Naive B cell (primary cell): ENCODE data around the gene KIF1B. TPM values are rescaled to one million over a fixed set of nuclear protein-coding genes. Genes with fewer than 3 reads are reported as not detected.
A peak's percentile ranks its signal among the peaks of the same experiment; 100 is the strongest.
"Not testable (repeated sequence)": the region's sequence is repeated elsewhere in the genome, so short reads cannot be mapped to it uniquely, and the experiment has no call there.

Experiments used
- ATAC-seq, 2 donors: fragments of 150-1000 bp; cut with Tn5 transposase; 2 replicates each; pipeline ENCODE4 v1.10.0; 2021; ENCODE audit warnings: low read depth in 2 of 2, mild to moderate bottlenecking in 2 of 2, moderate library complexity in 2 of 2
- DNase-seq: peaks from one replicate; pipeline ENCODE4 v3.0.0; 2022
- H3K27ac Mint-ChIP-seq, 6 donors: one replicate each; pipeline ENCODE4 v1.8.0; 2020 to 2022; ENCODE audit warnings: mild to moderate bottlenecking in 6 of 6, mixed read lengths in 6 of 6, moderate library complexity in 5 of 6, inconsistent platforms in 2 of 6
- H3K27me3 Mint-ChIP-seq, 3 donors: one replicate each; pipeline ENCODE4 v1.8.0; 2021 to 2022; ENCODE audit warnings: mixed read lengths in 3 of 3, mild to moderate bottlenecking in 1 of 3
- H3K36me3 Mint-ChIP-seq, 2 donors: one replicate each; pipeline ENCODE4 v1.8.0; 2020 to 2022; ENCODE audit warnings: mixed read lengths in 2 of 2, inconsistent platforms in 1 of 2, mild to moderate bottlenecking in 1 of 2
- H3K4me1 Mint-ChIP-seq, 3 donors: one replicate each; pipeline ENCODE4 v1.8.0; 2020 to 2022; ENCODE audit warnings: mixed read lengths in 3 of 3, inconsistent platforms in 1 of 3, mild to moderate bottlenecking in 1 of 3, moderate library complexity in 1 of 3
- H3K4me3 Mint-ChIP-seq, 8 donors: one replicate each; pipeline ENCODE4 v1.8.0; 2020 to 2022; ENCODE audit warnings: mild to moderate bottlenecking in 8 of 8, mixed read lengths in 8 of 8, moderate library complexity in 8 of 8, inconsistent platforms in 2 of 8
- H3K9me3 Mint-ChIP-seq, 7 donors: one replicate each; pipeline ENCODE4 v1.8.0; 2020 to 2022; ENCODE audit warnings: mixed read lengths in 7 of 7, mild to moderate bottlenecking in 5 of 7, inconsistent platforms in 2 of 7, moderate library complexity in 1 of 7
- polyA plus RNA-seq, 6 donors: library from polyadenylated mRNA; unstranded; fragments of 300-500 nt; fragmentation: Illumina TruSeq; gene quantifications; one replicate each; pipeline ENCODE4 v1.2.3, GENCODE V29; 2021; ENCODE audit warnings: low read depth in 6 of 6

Gene KIF1B
- polyA plus RNA-seq, 6 donors from 2014 or later = 0.84 to 2.0 (median 1.4) TPM

- Mint-ChIP-seq H3K36me3 (peaks cover 8 to 10% of the 10 kb centered on the region in 2 donors), H3K27ac (no peak overlapping the region), H3K27me3 (no peaks in the 10 kb centered on the region), H3K4me1 (no peaks in the 10 kb centered on the region), H3K9me3 (no peaks in the 10 kb centered on the region), H3K4me3 (no peak overlapping the region)
- no peak for DNase-seq
- ATAC-seq = no peak
Observed at GRCh38 chr1:10347109-10347508, 136.7 kb downstream of the KIF1B start.

DNA sequence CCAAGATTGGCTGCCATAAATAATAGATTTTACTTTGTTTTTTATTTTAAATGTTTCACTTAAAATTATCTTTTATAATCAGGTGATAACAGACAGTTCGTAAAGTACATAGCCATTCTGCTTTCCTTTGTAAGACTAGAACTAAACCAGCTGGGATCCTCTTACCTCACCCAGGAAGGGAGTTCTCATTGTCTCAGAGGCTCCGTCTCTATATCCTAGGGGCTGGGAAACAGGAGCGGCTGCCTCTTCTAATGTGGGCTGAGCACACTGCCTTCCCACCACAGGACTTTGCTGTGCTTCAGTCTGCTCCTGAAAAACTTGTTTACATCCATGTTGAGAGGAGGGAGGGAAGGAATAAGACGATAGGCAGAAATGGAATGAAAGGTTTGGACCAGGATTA lies 142.9 kb downstream of the KIF1B start:
- H3K27ac Mint-ChIP-seq = no peak overlapping the region
- no peak overlapping the region for H3K4me3 Mint-ChIP-seq
- no peaks in the 10 kb centered on the region for H3K27me3 Mint-ChIP-seq
- DNase-seq = no peak
- no peaks in the 10 kb centered on the region for H3K4me1 Mint-ChIP-seq
- H3K36me3 Mint-ChIP-seq = no peaks in the 10 kb centered on the region
- H3K9me3 Mint-ChIP-seq = no peaks in the 10 kb centered on the region
- no peak for ATAC-seq

DNA sequence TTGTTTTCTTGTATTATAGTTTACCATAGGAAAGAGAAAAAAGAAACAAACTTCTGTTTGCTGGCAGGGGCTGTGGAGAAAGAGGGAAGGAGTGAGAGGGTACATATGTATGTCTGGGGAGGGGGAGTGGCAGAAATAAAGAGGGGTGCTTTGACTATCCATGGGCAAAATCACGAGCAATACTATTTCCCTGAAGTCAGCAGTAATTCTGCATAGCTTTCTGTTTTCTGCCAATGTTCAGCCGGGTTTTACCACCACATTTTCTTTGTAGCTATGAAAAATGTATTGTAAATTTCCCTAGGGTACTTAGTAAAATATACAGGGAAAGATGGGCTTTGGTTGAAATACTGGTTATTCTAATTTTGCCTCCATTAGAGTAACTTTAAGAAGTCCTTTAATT lies 143.3 kb downstream of the KIF1B start:
- peak overlapping the region in 1 of 6 donors; percentile 16 for H3K27ac Mint-ChIP-seq
- no peak for ATAC-seq
- no peak for DNase-seq
- H3K4me3 Mint-ChIP-seq = no peak overlapping the region
- no peaks in the 10 kb centered on the region for H3K36me3 Mint-ChIP-seq
- H3K4me1 Mint-ChIP-seq = no peaks in the 10 kb centered on the region
- no peaks in the 10 kb centered on the region for H3K27me3 Mint-ChIP-seq
- no peaks in the 10 kb centered on the region for H3K9me3 Mint-ChIP-seq

DNA sequence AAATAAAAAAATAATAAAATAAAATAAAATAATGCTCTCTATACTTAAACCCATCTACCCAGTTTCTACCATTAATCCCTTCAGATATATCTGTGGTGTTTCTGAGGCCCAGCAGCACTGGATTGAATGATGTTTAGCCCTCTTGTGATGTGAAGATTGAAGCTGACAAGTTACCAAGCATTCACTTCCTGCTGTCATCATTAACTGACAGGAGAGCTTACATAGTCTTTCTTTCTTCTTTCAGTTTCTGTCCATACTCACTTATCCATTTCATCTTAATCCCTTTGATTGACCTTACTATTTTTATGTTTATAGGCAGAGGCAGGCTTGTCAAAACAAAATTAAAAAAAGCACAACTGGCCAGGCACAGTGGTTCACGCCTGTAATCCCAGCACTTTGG lies 149.7 kb downstream of the KIF1B start:
- Mint-ChIP-seq H3K27ac (peak overlapping the region in 1 of 6 donors; percentile 38), H3K27me3 (no peaks in the 10 kb centered on the region), H3K9me3 (no peaks in the 10 kb centered on the region), H3K36me3 (peaks cover 0 to 9% of the 10 kb centered on the region in 2 donors), H3K4me3 (no peak overlapping the region), H3K4me1 (no peaks in the 10 kb centered on the region)
- no peak for DNase-seq
- ATAC-seq = no peak

DNA sequence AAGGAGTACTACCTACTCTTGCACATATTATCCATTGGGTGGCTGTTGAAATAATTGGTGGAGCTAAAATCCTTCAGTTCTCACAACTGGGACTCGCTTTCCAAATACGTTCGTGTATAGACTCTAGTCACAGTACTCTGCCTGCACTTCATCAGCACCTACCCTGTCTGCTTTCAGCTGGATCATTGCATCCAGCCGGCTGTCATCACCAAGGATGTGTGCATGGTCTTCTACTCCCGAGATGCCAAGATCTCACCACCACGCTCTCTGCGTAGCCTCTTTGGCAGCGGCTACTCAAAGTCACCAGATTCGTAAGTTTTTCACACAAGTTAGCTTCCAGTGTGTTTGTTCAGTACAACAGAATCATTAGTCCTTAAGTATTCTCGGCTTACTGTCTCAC lies 151.1 kb downstream of the KIF1B start:
- Mint-ChIP-seq H3K9me3 (no peaks in the 10 kb centered on the region), H3K27ac (no peak overlapping the region), H3K4me1 (no peaks in the 10 kb centered on the region), H3K36me3 (peaks cover 7 to 14% of the 10 kb centered on the region in 2 donors), H3K4me3 (no peak overlapping the region), H3K27me3 (no peaks in the 10 kb centered on the region)
- ATAC-seq (no peak), DNase-seq (no peak)

DNA sequence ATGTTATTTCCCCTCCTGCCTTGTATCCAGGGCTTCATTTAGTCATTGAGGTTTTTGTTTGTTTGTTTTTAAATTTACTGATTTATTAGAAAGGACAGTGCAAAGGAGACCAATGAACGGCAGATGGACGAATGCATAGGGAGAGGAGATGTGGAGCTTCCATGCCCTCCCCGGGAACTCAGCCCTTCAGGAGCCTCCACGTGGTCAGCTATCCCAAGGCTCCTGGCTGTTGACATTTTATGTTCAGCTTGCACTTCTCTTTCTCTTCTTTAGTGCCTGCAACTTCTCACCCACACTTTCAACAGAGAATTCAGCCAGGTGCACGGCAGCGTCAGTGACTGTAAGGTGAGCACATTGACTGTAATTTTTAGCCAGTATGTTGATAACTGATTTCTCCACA lies 157.8 kb downstream of the KIF1B start:
- DNase-seq = no peak
- ATAC-seq = no peak
- Mint-ChIP-seq H3K36me3 (peaks cover 6 to 8% of the 10 kb centered on the region in 2 donors), H3K9me3 (no peaks in the 10 kb centered on the region), H3K27ac (no peak overlapping the region), H3K4me3 (no peak overlapping the region), H3K27me3 (no peaks in the 10 kb centered on the region), H3K4me1 (no peaks in the 10 kb centered on the region)

DNA sequence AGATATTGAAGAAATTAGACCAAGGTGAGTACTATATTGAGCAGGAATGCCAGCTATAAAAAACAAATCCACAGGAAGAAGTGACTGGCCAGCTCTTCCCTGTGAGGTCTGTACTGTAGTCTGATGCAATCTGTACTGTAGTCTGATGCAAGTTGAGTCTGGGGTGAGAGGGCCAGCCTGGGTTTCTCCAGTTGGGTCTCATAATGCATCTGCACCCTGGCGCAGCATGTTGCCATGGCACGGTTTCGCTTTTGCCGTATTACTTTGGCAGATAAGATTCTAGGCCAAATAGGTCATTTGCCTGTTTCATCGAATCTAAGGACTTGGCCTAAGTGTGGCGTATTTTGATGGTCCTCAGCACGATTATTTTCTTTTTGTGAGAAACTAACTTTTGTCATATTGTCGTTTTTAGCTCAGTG lies 164.1 kb downstream of the KIF1B start:
- H3K9me3 Mint-ChIP-seq = no peaks in the 10 kb centered on the region
- H3K36me3 Mint-ChIP-seq = no peaks in the 10 kb centered on the region
- H3K27me3 Mint-ChIP-seq = no peaks in the 10 kb centered on the region
- DNase-seq = no peak
- no peak overlapping the region for H3K27ac Mint-ChIP-seq
- H3K4me3 Mint-ChIP-seq = no peak overlapping the region
- ATAC-seq = no peak
- H3K4me1 Mint-ChIP-seq = peaks cover 0 to 6% (median 4%) of the 10 kb centered on the region in 3 donors

DNA sequence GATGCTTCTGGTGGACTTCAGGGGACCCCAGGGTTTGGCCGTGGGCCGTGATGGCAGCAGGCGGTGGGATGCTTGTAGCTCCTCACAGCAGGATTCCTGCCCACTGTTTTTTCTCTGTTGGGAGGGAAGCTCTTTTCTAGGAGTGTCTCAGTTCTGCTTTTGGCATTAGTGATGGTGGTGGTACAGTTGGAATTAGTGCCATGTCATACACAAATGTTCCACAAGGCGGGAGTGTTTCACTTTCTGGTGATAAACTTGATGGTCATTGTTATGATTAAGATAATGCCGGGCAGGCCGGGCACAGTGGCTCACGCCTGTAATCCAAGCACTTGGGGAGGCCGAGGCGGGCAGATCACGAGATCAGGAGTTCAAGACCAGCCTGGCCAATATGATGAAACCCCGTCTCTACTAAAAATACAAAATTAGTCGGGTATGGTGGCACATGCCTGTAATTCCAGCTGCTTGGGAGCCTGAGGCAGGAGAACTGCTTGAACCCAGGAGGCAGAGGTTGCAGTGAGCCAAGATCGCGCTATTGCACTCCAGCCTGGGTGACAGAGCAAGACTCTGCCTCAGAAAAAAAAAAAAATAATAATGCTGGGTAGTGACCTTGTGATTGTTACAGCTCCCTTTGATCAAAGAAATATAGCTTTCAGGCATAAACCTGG lies 167.1 kb downstream of the KIF1B start:
- DNase-seq = peak; percentile 44
- H3K4me1 Mint-ChIP-seq, H3K9me3 Mint-ChIP-seq, H3K36me3 Mint-ChIP-seq, H3K27me3 Mint-ChIP-seq: not testable (repeated sequence)
- H3K4me3 Mint-ChIP-seq = peak overlapping the region in 1 of 8 donors; percentile 47
- peak overlapping the region in 1 of 6 donors; percentile 28 for H3K27ac Mint-ChIP-seq
- ATAC-seq = peak; percentile 56 to 67

DNA sequence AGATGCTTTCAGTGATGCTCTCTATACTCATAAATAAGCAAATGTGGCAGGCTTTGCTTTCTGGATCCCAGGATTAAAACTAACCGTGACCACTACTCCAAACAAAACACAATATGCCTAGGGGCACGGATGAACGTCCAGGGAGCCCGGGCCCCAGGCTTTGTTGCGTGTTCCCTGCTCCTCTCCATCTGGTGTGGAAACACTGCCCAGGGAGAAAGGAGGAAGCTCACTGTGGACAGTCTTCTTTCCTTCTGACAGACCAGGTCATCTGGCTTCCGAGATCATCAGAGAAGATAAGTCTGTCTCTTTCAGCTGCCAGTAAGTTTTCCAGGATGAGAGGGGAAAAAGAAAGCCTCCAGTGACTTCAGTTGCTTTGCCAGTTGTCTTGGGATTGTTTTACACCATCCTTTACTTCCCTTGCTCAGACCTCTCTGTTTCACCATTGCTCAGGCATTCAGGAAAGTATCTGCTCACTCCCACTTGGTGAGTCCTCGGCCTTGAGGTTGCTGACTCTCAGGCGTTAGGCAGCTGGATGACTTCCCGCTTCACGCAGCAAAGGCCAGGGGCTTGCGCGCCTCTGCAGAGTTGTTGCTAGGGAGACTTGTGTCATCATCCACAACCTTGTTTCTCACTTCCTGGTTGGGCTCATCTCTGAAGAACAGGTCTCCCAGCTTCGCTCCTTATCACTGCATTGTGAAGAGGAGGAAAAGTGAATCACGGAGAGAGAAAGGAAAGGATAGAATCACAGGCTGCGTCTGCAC lies 167.9 kb downstream of the KIF1B start:
- Mint-ChIP-seq H3K36me3 (no peaks in the 10 kb centered on the region), H3K9me3 (no peaks in the 10 kb centered on the region), H3K4me3 (no peak overlapping the region), H3K4me1 (peaks cover 0 to 6% (median 4%) of the 10 kb centered on the region in 3 donors), H3K27ac (no peak overlapping the region), H3K27me3 (no peaks in the 10 kb centered on the region)
- DNase-seq (no peak), ATAC-seq (no peak)

- H3K27ac Mint-ChIP-seq = peak overlapping the region in 1 of 6 donors; percentile 57
- ATAC-seq = no peak
- no peak overlapping the region for H3K4me3 Mint-ChIP-seq
- no peaks in the 10 kb centered on the region for H3K9me3 Mint-ChIP-seq
- H3K36me3 Mint-ChIP-seq = no peaks in the 10 kb centered on the region
- no peaks in the 10 kb centered on the region for H3K27me3 Mint-ChIP-seq
- H3K4me1 Mint-ChIP-seq = peaks cover 0 to 6% (median 4%) of the 10 kb centered on the region in 3 donors
- no peak for DNase-seq
Observed at GRCh38 chr1:10379101-10379620, 168.8 kb downstream of the KIF1B start.

- Mint-ChIP-seq H3K27ac (no peak overlapping the region), H3K36me3 (no peaks in the 10 kb centered on the region), H3K4me1 (peaks cover 0 to 6% (median 4%) of the 10 kb centered on the region in 3 donors), H3K4me3 (no peak overlapping the region), H3K9me3 (no peaks in the 10 kb centered on the region), H3K27me3 (no peaks in the 10 kb centered on the region)
- no peak for DNase-seq
- no peak for ATAC-seq
Observed at GRCh38 chr1:10379676-10380075, 169.3 kb downstream of the KIF1B start.

- Mint-ChIP-seq H3K27ac (no peak overlapping the region), H3K27me3 (no peaks in the 10 kb centered on the region), H3K36me3 (no peaks in the 10 kb centered on the region), H3K9me3 (no peaks in the 10 kb centered on the region), H3K4me1 (peaks cover 0 to 6% (median 4%) of the 10 kb centered on the region in 3 donors), H3K4me3 (no peak overlapping the region)
- no peak for ATAC-seq
- no peak for DNase-seq
Observed at GRCh38 chr1:10380594-10381275, 170.4 kb downstream of the KIF1B start.

DNA sequence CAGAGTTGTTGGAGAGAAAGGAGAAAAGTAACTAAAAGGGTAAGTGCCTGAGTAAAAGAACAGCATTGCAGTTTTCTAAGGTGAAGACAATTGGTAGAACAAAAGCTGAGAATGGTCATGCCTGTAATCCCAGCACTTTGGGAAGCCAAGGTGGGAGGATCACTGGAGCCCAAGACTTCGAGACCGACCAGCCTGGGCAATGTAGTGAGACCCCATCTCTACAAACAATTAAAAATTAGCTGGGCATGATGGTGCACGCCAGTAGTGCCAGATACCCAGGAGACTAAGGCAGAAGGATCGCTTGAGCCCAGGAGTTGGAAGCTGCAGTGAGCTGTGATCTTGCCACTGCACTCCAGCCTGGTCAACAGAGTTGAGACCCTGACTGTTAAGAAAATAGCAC lies 173.3 kb downstream of the KIF1B start:
- DNase-seq (no peak), ATAC-seq (no peak)
- Mint-ChIP-seq H3K36me3 (no peaks in the 10 kb centered on the region), H3K4me3 (no peak overlapping the region), H3K4me1 (peaks cover 8 to 10% (median 8%) of the 10 kb centered on the region in 3 donors), H3K27ac (no peak overlapping the region), H3K27me3 (no peaks in the 10 kb centered on the region), H3K9me3 (no peaks in the 10 kb centered on the region)

GRCh38 chr1:10384219-10384618 lies 173.8 kb downstream of the KIF1B start:
- H3K27me3 Mint-ChIP-seq = no peaks in the 10 kb centered on the region
- no peaks in the 10 kb centered on the region for H3K36me3 Mint-ChIP-seq
- ATAC-seq (no peak), DNase-seq (no peak)
- no peak overlapping the region for H3K4me3 Mint-ChIP-seq
- H3K4me1 Mint-ChIP-seq = peaks cover 9 to 10% (median 9%) of the 10 kb centered on the region in 3 donors
- no peak overlapping the region for H3K27ac Mint-ChIP-seq
- H3K9me3 Mint-ChIP-seq = no peaks in the 10 kb centered on the region
